MV-4-11 (cell line): ENCODE data around the gene NOL9.

ENCODE experiments used
- DNase-seq: peaks from one replicate; lab custom pipeline; 2025; lab: John Stamatoyannopoulos, UW

The NOL9 gene

DNA sequence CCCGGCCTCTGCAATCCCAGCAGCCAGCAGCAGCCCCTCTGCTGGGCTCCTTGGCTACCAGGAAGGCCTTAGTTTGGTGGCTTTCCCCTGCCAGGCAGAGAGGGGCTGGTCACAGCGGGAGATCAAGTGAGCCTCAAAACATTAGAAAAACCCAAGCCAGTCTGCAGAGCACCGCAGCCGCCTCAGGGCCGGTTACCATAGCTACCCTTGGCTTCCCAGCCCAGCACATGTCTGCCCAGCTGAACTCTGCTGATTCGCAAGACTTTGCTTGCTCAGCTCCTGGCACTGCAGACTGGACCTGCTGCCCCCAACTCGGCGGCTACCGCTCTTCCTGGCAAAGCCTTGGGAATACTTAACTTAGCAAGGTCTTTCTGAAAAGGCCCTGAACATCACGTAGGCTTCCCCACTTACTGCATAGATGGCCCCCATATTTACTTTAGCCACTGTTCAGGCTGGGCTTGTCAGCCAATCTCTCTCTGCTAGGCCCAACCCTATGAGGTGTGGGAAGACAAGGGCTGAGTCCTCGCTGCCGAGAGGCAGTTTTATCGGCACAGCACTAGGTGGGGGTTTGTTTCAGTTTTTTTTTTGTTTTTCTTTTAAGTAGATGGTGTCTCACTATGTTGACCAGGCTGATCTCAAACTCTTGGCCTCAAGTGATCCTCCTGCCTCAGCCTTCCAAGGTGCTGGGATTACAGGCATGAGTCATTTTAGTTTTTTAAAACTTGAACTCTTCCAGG, 34.2 kb downstream of the NOL9 start:
- DNase-seq = no peak

DNA sequence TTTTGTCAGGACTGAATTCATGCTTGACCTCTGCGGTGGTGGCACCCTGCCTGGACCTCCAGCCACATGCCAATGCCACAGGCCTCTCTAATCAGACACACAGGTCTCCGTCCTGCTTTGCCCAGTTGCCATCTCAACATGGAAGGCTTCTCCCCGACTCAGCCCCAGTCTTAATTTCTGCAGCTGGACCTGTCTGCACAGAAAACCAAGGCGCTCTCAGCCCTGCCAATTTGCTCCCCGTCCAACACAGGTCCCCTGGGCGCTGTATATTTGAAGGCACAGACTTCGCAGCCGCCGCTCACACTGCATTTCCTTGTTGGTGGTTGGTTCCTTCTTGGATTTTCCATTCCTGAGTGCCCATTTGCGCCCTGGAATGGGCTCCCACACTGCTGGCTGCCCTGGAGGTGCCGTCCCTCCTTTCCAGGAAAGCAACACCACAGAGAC, 34.8 kb downstream of the NOL9 start:
- DNase-seq = no peak

GRCh38 chr1:6517435-6517851, 36.9 kb downstream of the NOL9 start:
- DNase-seq = no peak

- DNase-seq = no peak
Measured at GRCh38 chr1:6515771-6516170, 38.5 kb downstream of the NOL9 start.

DNA sequence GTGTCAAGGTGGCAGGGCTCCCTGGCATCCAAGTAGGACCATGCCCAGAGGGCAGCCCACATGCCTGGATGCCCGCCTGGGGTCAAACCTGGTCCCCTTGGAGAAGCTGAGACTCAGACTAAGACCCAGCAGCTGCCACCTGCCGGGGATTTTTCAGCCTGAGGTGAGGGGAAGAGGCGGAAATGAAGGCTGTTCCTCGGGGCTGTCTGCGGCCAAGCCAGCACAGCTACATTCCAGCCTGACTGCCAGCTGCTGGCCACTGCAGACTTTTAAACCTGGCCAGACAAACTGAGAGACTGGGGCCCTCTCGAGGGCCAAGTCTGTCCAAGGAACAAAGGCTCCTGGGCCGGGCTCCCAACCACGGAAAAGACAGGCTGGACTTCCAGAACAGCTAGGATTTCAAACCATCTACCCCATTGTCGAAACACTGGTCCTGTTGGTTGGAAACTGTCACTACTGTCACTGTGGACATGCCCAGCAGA, 41.0 kb downstream of the NOL9 start:
- DNase-seq = no peak

DNA sequence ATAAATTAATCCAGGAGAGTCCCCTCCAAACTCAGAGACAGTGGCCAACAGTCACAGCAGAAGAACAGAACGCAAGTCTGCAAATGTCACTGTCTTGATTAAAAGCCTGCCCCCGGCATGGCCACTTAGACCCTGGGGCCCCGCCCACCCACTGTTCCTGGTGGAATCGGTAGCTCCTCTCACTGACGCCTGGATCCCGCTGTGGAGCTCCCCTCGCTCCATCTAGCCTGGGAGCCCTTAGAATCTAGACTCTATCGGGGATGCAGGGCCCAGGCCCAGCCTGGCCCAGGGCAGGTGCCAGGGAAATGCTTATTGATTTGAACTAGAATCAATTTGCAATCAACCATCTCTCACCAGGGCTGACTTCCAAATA, 41.4 kb downstream of the NOL9 start:
- no peak for DNase-seq

GRCh38 chr1:6512245-6512907, 41.9 kb downstream of the NOL9 start:
- no peak for DNase-seq

DNA sequence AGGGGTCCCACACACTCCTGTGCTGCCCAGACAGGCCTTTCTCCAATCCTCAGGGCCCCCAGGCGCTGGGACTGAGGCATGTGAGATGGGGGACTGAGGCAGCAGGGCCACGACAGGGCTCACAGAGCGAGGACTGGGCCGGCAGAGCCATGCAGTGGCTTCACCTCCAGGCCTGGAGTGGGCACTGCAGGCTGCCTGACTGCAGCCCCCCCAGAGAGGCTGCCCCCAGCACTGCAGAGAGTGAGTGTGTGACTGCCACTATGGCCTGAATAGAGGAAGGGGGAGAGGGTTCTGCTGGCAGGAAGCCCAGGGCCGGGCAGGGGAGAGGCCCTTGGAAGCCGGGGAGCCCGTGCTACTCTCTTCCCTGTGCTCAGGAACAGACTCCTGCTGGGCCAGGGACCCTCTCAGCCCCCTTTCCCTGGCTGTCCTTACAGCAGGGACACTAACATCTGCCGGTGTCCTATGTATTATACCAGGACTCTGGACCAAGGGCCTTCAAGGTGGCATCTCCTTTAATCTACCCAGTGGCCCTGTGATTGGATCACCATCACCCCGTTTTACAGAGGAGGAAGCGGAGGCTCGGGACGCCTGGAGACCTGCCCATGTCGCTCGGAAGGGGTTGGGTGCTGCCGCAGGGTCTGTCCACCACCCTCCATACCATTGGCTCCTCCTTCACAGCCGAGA, 42.6 kb downstream of the NOL9 start:
- DNase-seq = no peak

- no peak for DNase-seq
Measured at GRCh38 chr1:6511056-6511455, 43.3 kb downstream of the NOL9 start.

GRCh38 chr1:6510493-6510892, 43.8 kb downstream of the NOL9 start:
- no peak for DNase-seq

DNA sequence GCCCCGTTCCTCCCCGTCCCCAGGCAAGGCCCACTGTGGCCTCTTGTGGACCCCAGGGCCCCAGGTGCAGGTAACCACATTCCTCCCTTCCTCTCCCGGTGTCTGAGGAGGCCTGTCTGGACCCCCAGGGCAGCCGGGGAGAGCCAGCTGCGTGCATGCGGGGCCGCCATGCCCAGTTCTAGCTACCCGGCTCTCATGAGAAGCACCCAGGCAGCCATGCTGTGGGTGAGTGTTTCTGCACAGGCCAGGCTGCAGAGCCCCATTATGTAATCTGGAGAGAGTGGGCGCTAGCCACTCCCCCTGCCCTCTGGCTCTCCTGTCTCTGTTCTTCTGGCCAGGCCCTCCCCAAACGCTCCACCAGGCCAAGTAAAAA, 44.4 kb downstream of the NOL9 start:
- peak; percentile 66 for DNase-seq

GRCh38 chr1:6509220-6509918, 44.9 kb downstream of the NOL9 start:
- DNase-seq = peak; percentile 30

GRCh38 chr1:6508816-6509189, 45.5 kb downstream of the NOL9 start:
- no peak for DNase-seq

DNA sequence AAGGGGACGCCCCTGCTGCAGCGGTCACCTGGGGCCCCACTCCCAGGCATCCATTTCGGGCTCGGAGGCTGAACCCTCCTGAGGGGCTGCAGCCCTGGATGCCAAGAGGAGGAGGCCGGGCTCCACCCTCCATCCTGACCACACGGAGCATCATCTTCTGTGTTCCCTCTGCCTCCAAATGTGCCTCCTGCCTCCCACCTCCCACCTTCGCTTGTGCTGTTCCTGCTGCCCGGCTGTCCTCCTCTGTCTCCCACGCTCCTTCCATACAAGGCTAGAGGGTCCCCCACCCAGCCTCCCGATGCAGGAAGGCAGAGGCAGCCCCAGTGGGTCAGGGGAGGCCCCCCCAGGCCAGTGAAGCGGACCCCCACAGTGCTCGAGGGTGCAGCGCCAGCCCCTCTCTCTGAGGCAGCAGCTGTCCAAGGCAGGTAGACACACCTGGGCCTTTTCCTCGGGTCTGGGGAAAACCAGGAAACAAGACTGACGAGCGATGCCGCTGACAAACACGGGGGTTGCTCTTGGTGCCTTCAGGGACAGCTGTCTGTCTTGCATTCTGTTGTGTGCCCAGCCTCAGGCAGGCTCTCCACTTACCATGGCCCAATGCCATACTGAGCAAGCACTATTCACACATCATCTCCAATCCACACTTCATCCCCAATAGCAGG, 46.0 kb downstream of the NOL9 start:
- DNase-seq = no peak

- DNase-seq = no peak
Measured at GRCh38 chr1:6507461-6507911, 46.8 kb downstream of the NOL9 start.

DNA sequence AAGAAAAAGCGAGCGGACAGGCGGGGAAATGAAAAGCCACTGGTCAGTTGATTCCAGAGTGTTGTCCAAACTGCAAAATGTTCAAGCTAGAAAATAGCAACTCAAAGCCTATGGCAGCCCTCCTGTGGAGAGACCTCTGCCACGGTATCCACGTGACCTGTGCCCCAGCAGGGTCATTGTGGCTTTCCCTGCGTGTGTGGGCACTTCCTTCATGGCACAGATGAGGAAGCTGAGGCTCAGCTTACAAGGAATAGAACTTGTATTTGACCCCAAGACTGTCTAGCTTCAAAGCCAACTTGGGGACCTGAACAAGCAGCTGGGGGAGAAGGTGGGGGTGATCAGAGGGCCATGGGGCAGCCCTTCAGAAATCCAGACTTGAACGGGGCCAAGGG, 47.3 kb downstream of the NOL9 start:
- peak; percentile 90 for DNase-seq

DNA sequence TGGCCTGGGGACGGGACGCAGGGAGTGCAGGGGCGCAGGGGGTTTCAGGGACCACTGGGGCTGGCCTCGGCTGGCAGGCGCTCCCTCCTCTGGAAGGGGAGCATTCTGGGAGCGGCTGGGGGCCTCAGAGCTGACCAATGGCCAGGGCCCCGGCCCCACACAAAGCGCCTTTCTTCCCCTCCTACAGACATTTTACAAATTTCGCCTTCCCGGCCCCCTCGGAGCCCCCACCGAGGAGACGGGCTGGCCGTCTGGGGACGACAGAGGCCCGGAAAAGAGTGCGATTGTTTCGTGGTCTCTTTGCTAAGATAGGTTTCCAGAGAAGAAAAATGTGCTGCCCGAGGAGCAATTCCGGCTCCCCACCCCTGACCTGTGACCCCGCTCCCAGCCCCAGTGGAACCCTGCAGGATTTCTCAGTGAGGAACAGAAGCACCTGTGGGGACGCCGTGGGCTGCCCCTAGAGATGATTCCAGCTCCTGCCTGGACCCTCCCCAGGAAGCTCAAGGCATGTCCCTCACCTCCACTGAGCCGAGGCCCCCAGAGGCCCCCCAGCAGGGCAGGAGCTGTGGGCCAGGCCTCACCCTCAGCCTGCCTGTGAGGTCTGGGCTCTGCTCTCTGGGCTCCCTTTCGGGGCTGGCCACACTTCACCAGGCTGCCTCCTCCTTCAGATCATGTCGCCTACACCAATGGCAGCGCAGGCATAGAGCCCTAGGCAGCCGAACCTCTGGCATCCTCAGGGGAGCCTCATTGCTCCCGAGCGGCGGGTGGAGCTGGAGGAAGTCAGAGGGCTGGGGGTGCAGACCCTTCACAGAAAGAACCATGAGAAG, 47.9 kb downstream of the NOL9 start:
- DNase-seq = no peak

GRCh38 chr1:6505367-6506209, 48.7 kb downstream of the NOL9 start:
- no peak for DNase-seq

GRCh38 chr1:6504887-6505286, 49.4 kb downstream of the NOL9 start:
- no peak for DNase-seq
